ENCODE results near the gene USB1. TPM values are rescaled to one million over a fixed set of nuclear protein-coding genes. Genes with fewer than 3 reads are reported as not detected.

Gene USB1
- total and polyA plus RNA-seq, 2 experiments from 2014 or later = 7.6 to 48.4 TPM

GRCh38 chr16:58037365-58038057 is 36.3 kb downstream of the USB1 start:
- no peaks in the 10 kb centered on the region for H3K9me2 ChIP-seq (ENCODE audit: insufficient read depth)
- no peaks in the 10 kb centered on the region for H3K79me2 ChIP-seq (ENCODE audit: insufficient read depth)
- no peak overlapping the region for H2AFZ ChIP-seq
- H3K27me3 ChIP-seq (replicated peaks; ENCODE audit: insufficient read depth) = no peaks in the 10 kb centered on the region
- no peaks in the 10 kb centered on the region for H4K20me1 ChIP-seq (ENCODE audit: insufficient read depth)
- H3F3A ChIP-seq (ENCODE audit: insufficient read depth) = no peaks in the 10 kb centered on the region
- no peak overlapping the region for H3K9ac ChIP-seq
- 82 to 83% methylated on average over 16 of the region's 16 CpGs for WGBS, 2 experiments (ENCODE audit: low coverage in 1 of 2, low lambda C conversion rate in 2 of 2, missing lambda C conversion rate in 2 of 2)
- H3K9me3 ChIP-seq (ENCODE audit: low read depth) = no peaks in the 10 kb centered on the region
- H3K27ac ChIP-seq = no peak overlapping the region
- in situ Hi-C loops (cut with MboI) = loop anchor here (10.0 kb wide), 1 partner anchor 77 kb away; no protein-coding TSS in a partner anchor
- no peak for DNase-seq
- no peaks in the 10 kb centered on the region for H3K4me1 ChIP-seq (ENCODE audit: insufficient read depth)
- no peak overlapping the region for H3K4me2 ChIP-seq (ENCODE audit: unreplicated experiment)
- no peak for TF ChIP-seq EZH2phosphoT487 (IDR thresholded peaks at IDR 0.05; ENCODE audit: insufficient read depth, low read depth)
- no peak for TF ChIP-seq EZH2 (IDR thresholded peaks at IDR 0.05; ENCODE audit: insufficient read depth, poor library complexity, severe bottlenecking)
- H3K4me3 ChIP-seq = no peak overlapping the region
- no peaks in the 10 kb centered on the region for H3K36me3 ChIP-seq (ENCODE audit: low read depth)

- no peaks in the 10 kb centered on the region for H3K27me3 ChIP-seq (replicated peaks; ENCODE audit: insufficient read depth)
- H3F3A ChIP-seq (ENCODE audit: insufficient read depth) = no peaks in the 10 kb centered on the region
- no peak overlapping the region for H3K4me2 ChIP-seq (ENCODE audit: unreplicated experiment)
- WGBS, 2 experiments (ENCODE audit: low coverage in 1 of 2, low lambda C conversion rate in 2 of 2, missing lambda C conversion rate in 2 of 2) = 82 to 85% methylated on average over 17 to 20 of the region's 20 CpGs
- no peak overlapping the region for H3K4me3 ChIP-seq
- in situ Hi-C loops (cut with MboI) = loop anchor here (10.0 kb wide), 1 partner anchor 77 kb away; no protein-coding TSS in a partner anchor
- H3K9me3 ChIP-seq (ENCODE audit: low read depth) = no peaks in the 10 kb centered on the region
- H3K9me2 ChIP-seq (ENCODE audit: insufficient read depth) = no peaks in the 10 kb centered on the region
- no peak overlapping the region for H3K9ac ChIP-seq
- H3K27ac ChIP-seq = no peak overlapping the region
- TF ChIP-seq EZH2 (IDR thresholded peaks at IDR 0.05; ENCODE audit: insufficient read depth, poor library complexity, severe bottlenecking) (no peak), EZH2phosphoT487 (IDR thresholded peaks at IDR 0.05; ENCODE audit: insufficient read depth, low read depth) (no peak)
- no peaks in the 10 kb centered on the region for H3K36me3 ChIP-seq (ENCODE audit: low read depth)
- no peak for DNase-seq
- H3K4me1 ChIP-seq (ENCODE audit: insufficient read depth) = no peaks in the 10 kb centered on the region
- H2AFZ ChIP-seq = no peak overlapping the region
- H4K20me1 ChIP-seq (ENCODE audit: insufficient read depth) = no peaks in the 10 kb centered on the region
- H3K79me2 ChIP-seq (ENCODE audit: insufficient read depth) = no peaks in the 10 kb centered on the region
Measured at GRCh38 chr16:58038219-58038641, 37.0 kb downstream of the USB1 start.

GRCh38 chr16:58039829-58040495 is 38.8 kb downstream of the USB1 start:
- Histone ChIP-seq H3K4me3 (no peak overlapping the region), H3K9me2 (ENCODE audit: insufficient read depth) (no peaks in the 10 kb centered on the region), H3F3A (ENCODE audit: insufficient read depth) (no peaks in the 10 kb centered on the region), H3K27me3 (replicated peaks; ENCODE audit: insufficient read depth) (no peaks in the 10 kb centered on the region), H2AFZ (no peak overlapping the region), H3K36me3 (ENCODE audit: low read depth) (no peaks in the 10 kb centered on the region), H3K9me3 (ENCODE audit: low read depth) (no peaks in the 10 kb centered on the region), H3K4me2 (ENCODE audit: unreplicated experiment) (no peak overlapping the region), H3K9ac (no peak overlapping the region), H3K79me2 (ENCODE audit: insufficient read depth) (no peaks in the 10 kb centered on the region), H3K4me1 (ENCODE audit: insufficient read depth) (no peaks in the 10 kb centered on the region), H3K27ac (no peak overlapping the region), H4K20me1 (ENCODE audit: insufficient read depth) (no peaks in the 10 kb centered on the region)
- 84 to 86% methylated on average over 26 of the region's 26 CpGs for WGBS, 2 experiments (ENCODE audit: low coverage in 1 of 2, low lambda C conversion rate in 2 of 2, missing lambda C conversion rate in 2 of 2)
- TF ChIP-seq EZH2 (IDR thresholded peaks at IDR 0.05; ENCODE audit: insufficient read depth, poor library complexity, severe bottlenecking) = no peak
- no peak for TF ChIP-seq EZH2phosphoT487 (IDR thresholded peaks at IDR 0.05; ENCODE audit: insufficient read depth, low read depth)
- in situ Hi-C loops (cut with MboI) = loop anchor here (10.0 kb wide), 1 partner anchor 75 kb away; no protein-coding TSS in a partner anchor
- DNase-seq = no peak

- no peak overlapping the region for H3K27ac ChIP-seq
- no peaks in the 10 kb centered on the region for H3K9me2 ChIP-seq (ENCODE audit: insufficient read depth)
- H3K36me3 ChIP-seq (ENCODE audit: low read depth) = no peaks in the 10 kb centered on the region
- no peak overlapping the region for H3K4me3 ChIP-seq
- H3K4me1 ChIP-seq (ENCODE audit: insufficient read depth) = no peaks in the 10 kb centered on the region
- no peak overlapping the region for H3K4me2 ChIP-seq (ENCODE audit: unreplicated experiment)
- no peak overlapping the region for H2AFZ ChIP-seq
- in situ Hi-C loops (cut with MboI) = no loop called here
- no peaks in the 10 kb centered on the region for H3K27me3 ChIP-seq (replicated peaks; ENCODE audit: insufficient read depth)
- DNase-seq = no peak
- WGBS, 2 experiments (ENCODE audit: low coverage in 1 of 2, low lambda C conversion rate in 2 of 2, missing lambda C conversion rate in 2 of 2) = 93 to 94% methylated on average over 12 of the region's 12 CpGs
- H4K20me1 ChIP-seq (ENCODE audit: insufficient read depth) = no peaks in the 10 kb centered on the region
- no peaks in the 10 kb centered on the region for H3F3A ChIP-seq (ENCODE audit: insufficient read depth)
- TF ChIP-seq EZH2 (IDR thresholded peaks at IDR 0.05; ENCODE audit: insufficient read depth, poor library complexity, severe bottlenecking) (no peak), EZH2phosphoT487 (IDR thresholded peaks at IDR 0.05; ENCODE audit: insufficient read depth, low read depth) (no peak)
- H3K9me3 ChIP-seq (ENCODE audit: low read depth) = no peaks in the 10 kb centered on the region
- no peak overlapping the region for H3K9ac ChIP-seq
- H3K79me2 ChIP-seq (ENCODE audit: insufficient read depth) = no peaks in the 10 kb centered on the region
Measured at GRCh38 chr16:58040496-58040846, 39.3 kb downstream of the USB1 start.
